Measurements from ENCODE around the gene JAM3. TPM values are rescaled to one million over a fixed set of nuclear protein-coding genes. Genes with fewer than 3 reads are reported as not detected.

JAM3 gene
- total and polyA plus RNA-seq, 2 experiments from 2014 or later = 46.2 to 63.7 TPM

GRCh38 chr11:134050541-134051383 is 18.1 kb upstream of the JAM3 start:
- 34 to 38% methylated on average over 35 to 40 of the region's 43 CpGs for WGBS, 2 experiments (ENCODE audit: low coverage in 1 of 2, low lambda C conversion rate in 2 of 2, missing lambda C conversion rate in 2 of 2)
- peak; percentile 80 for DNase-seq
- Histone ChIP-seq H3K4me2 (ENCODE audit: unreplicated experiment) (peak overlapping the region; percentile 50), H3K27me3 (replicated peaks; ENCODE audit: insufficient read depth) (no peaks in the 10 kb centered on the region), H3F3A (ENCODE audit: insufficient read depth) (peaks cover 9% of the 10 kb centered on the region; the same call in 1 of the 2 replicates), H3K79me2 (ENCODE audit: insufficient read depth) (no peaks in the 10 kb centered on the region), H3K36me3 (ENCODE audit: low read depth) (no peaks in the 10 kb centered on the region), H2AFZ (peak overlapping the region; percentile 71), H3K4me3 (peak overlapping the region; percentile 52), H3K9me3 (ENCODE audit: low read depth) (no peaks in the 10 kb centered on the region), H3K27ac (no peak overlapping the region), H3K4me1 (ENCODE audit: insufficient read depth) (peaks cover 14% of the 10 kb centered on the region), H3K9me2 (ENCODE audit: insufficient read depth) (no peaks in the 10 kb centered on the region), H4K20me1 (ENCODE audit: insufficient read depth) (no peaks in the 10 kb centered on the region), H3K9ac (peak overlapping the region; percentile 32; the same call in 1 of the 2 replicates)
- TF ChIP-seq EZH2 (IDR thresholded peaks at IDR 0.05; ENCODE audit: insufficient read depth, poor library complexity, severe bottlenecking) (no peak), EZH2phosphoT487 (IDR thresholded peaks at IDR 0.05; ENCODE audit: insufficient read depth, low read depth) (no peak)
- in situ Hi-C loops (cut with MboI) = loop anchor here (5.0 kb wide), 1 partner anchor 87 kb away; no protein-coding TSS in a partner anchor

DNA sequence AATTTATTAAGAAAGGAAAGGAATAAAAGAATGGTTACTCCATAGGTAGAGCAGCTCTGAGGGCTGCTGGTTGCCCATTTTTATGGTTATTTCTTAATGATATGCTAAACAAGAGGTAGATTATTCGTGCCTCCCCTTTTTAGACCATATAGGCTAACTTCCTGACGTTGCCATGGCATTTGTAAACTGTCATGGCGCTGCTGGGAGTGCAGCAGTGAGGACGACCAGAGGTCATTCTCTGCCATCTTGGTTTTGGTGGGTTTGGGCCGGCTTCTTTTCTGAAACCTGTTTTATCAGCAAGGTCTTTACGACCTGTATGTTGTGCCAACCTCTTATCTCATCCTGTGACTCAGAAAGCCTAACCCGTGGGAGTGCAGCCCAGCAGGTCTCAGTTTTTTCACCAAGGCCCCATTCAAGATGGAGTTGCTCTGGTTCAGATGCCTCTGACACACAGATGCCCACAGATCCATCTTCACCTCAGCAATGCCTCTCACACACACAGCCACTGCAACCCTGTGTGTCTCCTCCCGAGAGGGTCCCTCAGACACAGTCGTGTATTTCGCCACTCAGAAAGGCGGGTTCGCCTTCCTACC is 16.4 kb upstream of the JAM3 start:
- TF ChIP-seq EZH2 (IDR thresholded peaks at IDR 0.05; ENCODE audit: insufficient read depth, poor library complexity, severe bottlenecking) (no peak), EZH2phosphoT487 (IDR thresholded peaks at IDR 0.05; ENCODE audit: insufficient read depth, low read depth) (no peak)
- Histone ChIP-seq H3K79me2 (ENCODE audit: insufficient read depth) (no peaks in the 10 kb centered on the region), H4K20me1 (ENCODE audit: insufficient read depth) (no peaks in the 10 kb centered on the region), H2AFZ (no peak overlapping the region), H3K27me3 (replicated peaks; ENCODE audit: insufficient read depth) (no peaks in the 10 kb centered on the region), H3K4me2 (ENCODE audit: unreplicated experiment) (no peak overlapping the region), H3K27ac (no peak overlapping the region), H3K4me3 (no peak overlapping the region), H3K9ac (no peak overlapping the region), H3K9me2 (ENCODE audit: insufficient read depth) (no peaks in the 10 kb centered on the region), H3K4me1 (ENCODE audit: insufficient read depth) (peaks cover 6% of the 10 kb centered on the region; the same call in 1 of the 2 replicates), H3F3A (ENCODE audit: insufficient read depth) (peaks cover 9% of the 10 kb centered on the region; the same call in 1 of the 2 replicates), H3K36me3 (ENCODE audit: low read depth) (no peaks in the 10 kb centered on the region), H3K9me3 (ENCODE audit: low read depth) (no peaks in the 10 kb centered on the region)
- WGBS, 2 experiments (ENCODE audit: low coverage in 1 of 2, low lambda C conversion rate in 2 of 2, missing lambda C conversion rate in 2 of 2) = 70 to 73% methylated on average over 12 of the region's 12 CpGs
- DNase-seq = peak; percentile 26
- in situ Hi-C loops (cut with MboI) = loop anchor here (5.0 kb wide), 1 partner anchor 85 kb away; no protein-coding TSS in a partner anchor

DNA sequence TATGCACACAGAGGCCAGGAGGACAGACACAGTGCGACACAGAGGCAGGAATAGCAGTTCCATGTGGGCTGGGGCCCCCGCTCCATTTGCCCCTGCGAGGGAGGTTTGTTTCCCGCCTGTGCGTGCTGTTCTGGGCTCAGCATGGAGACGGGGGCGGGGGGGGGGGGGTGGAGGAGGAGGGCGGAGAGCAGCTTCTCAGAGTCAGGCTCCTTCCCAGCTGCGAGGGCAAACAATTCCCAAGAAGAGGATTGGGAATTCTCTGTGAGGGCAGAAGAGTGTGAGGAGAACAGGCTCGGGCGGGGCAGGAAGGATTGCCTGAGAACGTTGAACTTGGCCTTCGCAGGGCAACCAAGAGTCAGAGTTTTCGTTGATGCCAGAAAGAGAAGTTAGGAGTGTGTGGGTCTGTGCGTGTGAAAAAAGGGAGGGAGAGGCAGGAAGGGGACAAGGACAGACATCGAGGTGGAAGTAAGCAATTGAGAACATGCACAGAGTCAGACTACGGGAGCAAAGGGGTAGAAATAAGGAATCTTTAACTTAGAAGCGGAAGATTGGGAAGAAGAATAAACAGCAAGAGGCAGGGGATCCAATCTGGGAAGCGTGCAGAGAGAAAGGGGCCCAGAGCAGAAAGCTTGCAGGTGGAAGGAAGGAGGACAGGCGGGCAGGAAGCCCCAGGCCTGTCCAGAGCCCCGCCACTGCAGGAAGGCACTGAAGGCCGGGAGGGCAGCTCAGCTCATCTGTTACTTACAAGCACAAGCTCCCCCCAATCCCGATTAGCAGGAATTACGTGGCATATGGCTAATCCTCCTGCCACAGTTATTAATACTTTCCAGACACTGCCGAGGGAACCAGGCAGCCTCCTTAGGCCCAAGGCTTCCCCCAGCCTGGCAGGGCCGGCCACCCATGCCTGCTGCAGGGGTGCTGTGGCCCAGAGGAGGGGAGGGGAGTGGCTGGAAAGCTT is 15.6 kb upstream of the JAM3 start:
- H2AFZ ChIP-seq = peak overlapping the region; percentile 60
- H3K4me2 ChIP-seq (ENCODE audit: unreplicated experiment) = no peak overlapping the region
- in situ Hi-C loops (cut with MboI) = loop anchor here (5.0 kb wide), 1 partner anchor 84 kb away; no protein-coding TSS in a partner anchor

More for the DNA sequence above, 15.6 kb upstream of the JAM3 start:
- Histone ChIP-seq H3K36me3 (ENCODE audit: low read depth) (no peaks in the 10 kb centered on the region), H3K27me3 (replicated peaks; ENCODE audit: insufficient read depth) (no peaks in the 10 kb centered on the region), H3K9me3 (ENCODE audit: low read depth) (no peaks in the 10 kb centered on the region), H3K27ac (no peak overlapping the region), H3K79me2 (ENCODE audit: insufficient read depth) (no peaks in the 10 kb centered on the region), H3K9ac (peak overlapping the region; percentile 40), H3K9me2 (ENCODE audit: insufficient read depth) (no peaks in the 10 kb centered on the region), H3K4me3 (no peak overlapping the region), H4K20me1 (ENCODE audit: insufficient read depth) (no peaks in the 10 kb centered on the region), H3F3A (ENCODE audit: insufficient read depth) (peaks cover 6% of the 10 kb centered on the region; the same call in 1 of the 2 replicates), H3K4me1 (ENCODE audit: insufficient read depth) (peaks cover 6% of the 10 kb centered on the region; the same call in 1 of the 2 replicates)
- TF ChIP-seq EZH2 (IDR thresholded peaks at IDR 0.05; ENCODE audit: insufficient read depth, poor library complexity, severe bottlenecking) = no peak
- no peak for TF ChIP-seq EZH2phosphoT487 (IDR thresholded peaks at IDR 0.05; ENCODE audit: insufficient read depth, low read depth)
- 22 to 26% methylated on average over 22 to 26 of the region's 26 CpGs for WGBS, 2 experiments (ENCODE audit: low coverage in 1 of 2, low lambda C conversion rate in 2 of 2, missing lambda C conversion rate in 2 of 2)
- DNase-seq = peak; percentile 71
